Activated effector memory CD4-positive, alpha-beta T cell treated with anti-CD3 and anti-CD28 coated beads, Interleukin-2, amount 50 U/mL, for 16 hours (primary cell): ENCODE results near the gene TCERG1L.
"Not testable (repeated sequence)": the region's sequence is repeated elsewhere in the genome, so short reads cannot be mapped to it uniquely, and the experiment has no call there.

Source experiments
- DNase-seq: peaks from one replicate; pipeline ENCODE4 v3.0.0-alpha.2; 2020

TCERG1L gene

GRCh38 chr10:131181456-131181855, 130.1 kb downstream of the TCERG1L start:
- DNase-seq: no peak

GRCh38 chr10:131180740-131181415, 130.6 kb downstream of the TCERG1L start:
- peak; percentile 43 for DNase-seq

GRCh38 chr10:131180086-131180485, 131.4 kb downstream of the TCERG1L start:
- no peak for DNase-seq

GRCh38 chr10:131179361-131179760, 132.2 kb downstream of the TCERG1L start:
- DNase-seq: peak; percentile 38

GRCh38 chr10:131178521-131179331, 132.8 kb downstream of the TCERG1L start:
- DNase-seq: peak; percentile 43

- DNase-seq: peak; percentile 57
These were observed 133.8 kb downstream of the TCERG1L start for GRCh38 chr10:131177431-131178327.

- no peak for DNase-seq
These were observed 134.6 kb downstream of the TCERG1L start for GRCh38 chr10:131176907-131177306.

- not testable (repeated sequence) for DNase-seq
These were observed 135.2 kb downstream of the TCERG1L start for GRCh38 chr10:131176324-131176723.

GRCh38 chr10:131175891-131176290, 135.6 kb downstream of the TCERG1L start:
- no peak for DNase-seq

GRCh38 chr10:131174651-131175540, 136.6 kb downstream of the TCERG1L start:
- peak; percentile 43 for DNase-seq

- no peak for DNase-seq
These were observed 137.3 kb downstream of the TCERG1L start for GRCh38 chr10:131174211-131174565.

- DNase-seq: no peak
These were observed 137.9 kb downstream of the TCERG1L start for GRCh38 chr10:131173484-131174210.

- no peak for DNase-seq
These were observed 139.1 kb downstream of the TCERG1L start for GRCh38 chr10:131172433-131172832.

GRCh38 chr10:131169146-131169545, 142.4 kb downstream of the TCERG1L start:
- no peak for DNase-seq

- no peak for DNase-seq
These were observed 143.2 kb downstream of the TCERG1L start for GRCh38 chr10:131168238-131168875.

GRCh38 chr10:131167036-131167860, 144.3 kb downstream of the TCERG1L start:
- no peak for DNase-seq

- no peak for DNase-seq
These were observed 145.0 kb downstream of the TCERG1L start for GRCh38 chr10:131166486-131166885.

GRCh38 chr10:131165092-131165491, 146.4 kb downstream of the TCERG1L start:
- no peak for DNase-seq

- peak; percentile 38 for DNase-seq
These were observed 148.4 kb downstream of the TCERG1L start for GRCh38 chr10:131162866-131163843.
